ENCODE measurements around the gene PLA2G10.
"Not testable (repeated sequence)": the region's sequence is repeated elsewhere in the genome, so short reads cannot be mapped to it uniquely, and the experiment has no call there.

GRCh38 chr16:14741794-14742193 lies 47.7 kb upstream of the PLA2G10 start:
- not testable (repeated sequence) for TF ChIP-seq CTCF (IDR thresholded peaks at IDR 0.05); EZH2phosphoT487 (IDR thresholded peaks at IDR 0.05; ENCODE audit: borderline replicate concordance, low read depth); RCOR1 (IDR thresholded peaks at IDR 0.05; ENCODE audit: low read length); EP300 (IDR thresholded peaks at IDR 0.05; ENCODE audit: borderline replicate concordance in 1 of 2, low read depth in 1 of 2, low read length in 1 of 2); PBX3 (IDR thresholded peaks at IDR 0.05); GABPA (IDR thresholded peaks at IDR 0.05; ENCODE audit: low read depth); RAD21 (IDR thresholded peaks at IDR 0.05; ENCODE audit: low read length); POLR2AphosphoS5 (IDR thresholded peaks at IDR 0.05; ENCODE audit: low read depth, low read length); TCF12 (IDR thresholded peaks at IDR 0.05); USF2 (IDR thresholded peaks at IDR 0.05; ENCODE audit: borderline replicate concordance, low read depth, low read length); RFX5 (IDR thresholded peaks at IDR 0.05; ENCODE audit: low read length); REST (IDR thresholded peaks at IDR 0.05; ENCODE audit: low read depth, low read length)
